B cell (primary cell): ENCODE measurements around the gene UBE2Q1. TPM values are rescaled to one million over a fixed set of nuclear protein-coding genes. Genes with fewer than 3 reads are reported as not detected.

Experiments
- ATAC-seq: fragments of 200-7000 bp; cut with Tn5 transposase; one replicate; pipeline ENCODE4 v1.10.0; 2021; ENCODE audit warnings: low read depth, mild to moderate bottlenecking, moderate number of reproducible peaks, moderate library complexity
- CTCF ChIA-PET: fragments of 350-600 bp; sonication (Branson Sonifier 250); formaldehyde crosslinking; loops from one replicate; lab custom pipeline; 2021; ENCODE audit warnings: antibody characterized with exemption, inconsistent platforms; lab: Charles Lee
- POLR2A ChIA-PET: fragments of 350-600 bp; sonication (Branson Sonifier 250); formaldehyde crosslinking; loops from one replicate; lab custom pipeline; 2021; ENCODE audit warnings: antibody characterized with exemption; lab: Charles Lee
- DNase-seq: peaks from one replicate; pipeline ENCODE4 v3.0.0; 2013
- H2AFZ ChIP-seq: 2 replicates; pipeline ENCODE4 v1.6.1; 2012; ENCODE audit warnings: mild to moderate bottlenecking, low read depth, low read length; ENCODE audit not compliant: insufficient read depth, poor library complexity, severe bottlenecking
- H3K27ac ChIP-seq, 2 donors: 1 replicate in 1 of 2; 2 replicates in 1 of 2; pipeline ENCODE4 v1.5.1; 2012 to 2013; ENCODE audit warnings: low read length in 2 of 2, mild to moderate bottlenecking in 2 of 2, moderate library complexity in 1 of 2
- H3K27me3 ChIP-seq, 4 experiments: fragments of 200-600 bp in 1 of 4; sonication (generic) in 1 of 4; replicated peaks in 1 of 4; 1 replicate in 2 of 4; 2 replicates in 2 of 4; pipeline versions ENCODE4 v1.6.1 to v1.7.0; 2013 to 2016; ENCODE audit warnings: low read length in 3 of 4, mild to moderate bottlenecking in 2 of 4, mixed read lengths in 1 of 4, moderate library complexity in 1 of 4; ENCODE audit not compliant: insufficient read depth in 4 of 4, control insufficient read depth in 3 of 4; ENCODE audit errors: control extremely low read depth in 1 of 4
- H3K36me3 ChIP-seq, 2 experiments: replicated peaks in 1 of 2; 1 replicate in 1 of 2; 2 replicates in 1 of 2; pipeline versions ENCODE4 v1.6.1 to v1.7.1; 2013; ENCODE audit warnings: low read length in 1 of 2; ENCODE audit not compliant: insufficient read depth in 2 of 2, control insufficient read depth in 1 of 2; ENCODE audit errors: control extremely low read depth in 1 of 2, extremely low read depth in 1 of 2
- H3K4me1 ChIP-seq, 2 donors: fragments of 200-600 bp in 1 of 2; sonication (generic) in 1 of 2; 1 replicate in 1 of 2; 2 replicates in 1 of 2; pipeline versions ENCODE4 v1.5.1 to v1.6.1; 2013 to 2017; ENCODE audit warnings: low read length in 2 of 2; ENCODE audit not compliant: control insufficient read depth in 2 of 2, insufficient read depth in 2 of 2
- H3K4me2 ChIP-seq: replicated peaks from 2 replicates; pipeline ENCODE3; 2012; ENCODE audit warnings: mild to moderate bottlenecking, low read depth, low read length; ENCODE audit not compliant: poor library complexity, severe bottlenecking
- H3K4me3 ChIP-seq, 5 experiments: fragments of 200-600 bp in 1 of 5; sonication (generic) in 1 of 5; 1 replicate in 3 of 5; 2 replicates in 2 of 5; pipeline versions ENCODE4 v1.5.1 to v1.7.0; 2011 to 2016; ENCODE audit warnings: low read length in 4 of 5, mild to moderate bottlenecking in 4 of 5, low read depth in 2 of 5, control low read depth in 1 of 5, moderate library complexity in 1 of 5; ENCODE audit not compliant: insufficient read depth in 1 of 5; ENCODE audit errors: control extremely low read depth in 1 of 5, extremely low read depth in 1 of 5
- H3K79me2 ChIP-seq: fragments of 200-600 bp; sonication (generic); one replicate; pipeline ENCODE4 v1.6.0; 2016; ENCODE audit warnings: low read length; ENCODE audit not compliant: control insufficient read depth, insufficient read depth
- H3K9ac ChIP-seq: fragments of 200-600 bp; sonication (generic); 2 replicates; pipeline ENCODE4 v1.6.1; 2017; ENCODE audit warnings: mild to moderate bottlenecking, low read length, moderate library complexity
- H3K9me3 ChIP-seq, 3 donors: one replicate each; pipeline versions ENCODE4 v1.6.1 to v1.7.1; 2013; ENCODE audit warnings: low read length in 2 of 3; ENCODE audit not compliant: control insufficient read depth in 2 of 3, insufficient read depth in 1 of 3; ENCODE audit errors: control extremely low read depth in 1 of 3
- H4K20me1 ChIP-seq: 2 replicates; pipeline ENCODE4 v1.6.0; 2012; ENCODE audit warnings: mild to moderate bottlenecking, low read length; ENCODE audit not compliant: insufficient read depth, control insufficient read depth, poor library complexity, severe bottlenecking
- H3K27ac Mint-ChIP-seq: one replicate; pipeline ENCODE4 v1.8.0; 2021; ENCODE audit warnings: mixed read lengths
- H3K27me3 Mint-ChIP-seq: one replicate; pipeline ENCODE4 v1.8.0; 2021; ENCODE audit warnings: mixed read lengths
- H3K4me1 Mint-ChIP-seq: one replicate; pipeline ENCODE4 v1.8.0; 2021; ENCODE audit warnings: mixed read lengths
- H3K4me3 Mint-ChIP-seq: one replicate; pipeline ENCODE4 v1.8.0; 2021; ENCODE audit warnings: mixed read lengths
- H3K9me3 Mint-ChIP-seq: one replicate; pipeline ENCODE4 v1.8.0; 2022; ENCODE audit warnings: mixed read lengths; ENCODE audit not compliant: insufficient read depth
- CTCF ChIP-seq: fragments of 200-600 bp; IDR thresholded peaks from one replicate; pipeline ENCODE4 v1.8.0; 2022; ENCODE audit warnings: antibody characterized with exemption, mild to moderate bottlenecking
- EZH2 ChIP-seq: IDR thresholded peaks from 2 replicates; pipeline ENCODE4 v1.6.1; 2012; ENCODE audit warnings: borderline replicate concordance, low read depth, mild to moderate bottlenecking, moderate library complexity, low read length; ENCODE audit not compliant: insufficient read depth, poor library complexity, severe bottlenecking
- WGBS: methylation state at CpG from one replicate; pipeline ENCODE4 v1.1.5; 2013; ENCODE audit warnings: missing lambda C conversion rate; ENCODE audit not compliant: insufficient coverage; 5-methylcytosine and 5-hydroxymethylcytosine counted together
- intact Hi-C: fragments of 100-400 bp; cut with micrococcal nuclease; formaldehyde crosslinking; loops from one replicate; pipeline ENCODE4 v1.10.0; 2022
- polyA plus RNA-seq: library from polyadenylated mRNA; depleted of rRNA; stranded (reverse); fragments of >200 nt; gene quantifications from 2 replicates; pipeline ENCODE4 v1.2.3, GENCODE V29; 2012
- total RNA-seq, 2 donors: library from RNA; stranded (reverse); fragments of 120-200 nt in 1 of 2; gene quantifications; 1 replicate in 1 of 2; 2 replicates in 1 of 2; pipeline versions ENCODE4 v1.2.3 to v1.2.4, GENCODE V29; 2013 to 2022

UBE2Q1 gene
- total and polyA plus RNA-seq, 2 donors (not counting 1 experiment from before 2014, with no cell fraction given): 14.3 to 108 TPM

DNA sequence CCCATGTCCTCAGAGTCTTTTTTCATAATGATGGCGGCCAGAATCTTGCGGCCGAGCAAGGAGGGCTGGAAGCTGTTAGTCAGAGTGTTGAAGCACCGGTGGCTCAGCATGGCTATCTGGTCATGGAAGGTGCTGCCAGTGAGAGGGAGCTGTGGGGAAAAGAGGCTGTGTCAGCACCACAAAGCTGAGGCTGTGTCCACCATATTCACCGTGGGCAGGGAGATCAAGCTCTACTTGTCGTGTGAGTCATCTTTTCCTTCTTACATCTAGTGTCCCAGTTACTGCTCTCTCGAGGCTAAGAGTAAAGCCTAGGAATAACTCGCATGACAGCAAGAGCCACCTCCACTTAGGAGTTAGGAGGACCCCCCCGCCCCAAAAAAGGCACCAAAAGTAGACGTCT, 31.3 kb upstream of the UBE2Q1 start:
- no peak overlapping the region for H3K4me3 ChIP-seq
- Mint-ChIP-seq H3K27me3 (no peaks in the 10 kb centered on the region), H3K27ac (no peak overlapping the region), H3K4me1 (peaks cover 9% of the 10 kb centered on the region), H3K4me3 (no peak overlapping the region), H3K9me3 (no peaks in the 10 kb centered on the region)
- H3K27me3 ChIP-seq: no peaks in the 10 kb centered on the region
- H2AFZ ChIP-seq: no peak overlapping the region
- H4K20me1 ChIP-seq: peaks cover 48% of the 10 kb centered on the region
- H3K27ac ChIP-seq: no peak overlapping the region
- intact Hi-C loops: no loop called here
- H3K9me3 ChIP-seq: no peaks in the 10 kb centered on the region
- H3K4me2 ChIP-seq: no peak overlapping the region
- POLR2A ChIA-PET: interaction anchor here (0.7 kb wide), 1 partner anchor 255 kb away, joined by 4 read pairs; no protein-coding TSS in a partner anchor
- CTCF ChIA-PET: interaction anchor here (1.4 to 1.7 kb wide), 2 partner anchors 30 to 31 kb away, joined by 4 read pairs; no protein-coding TSS in a partner anchor
- TF ChIP-seq CTCF (no peak), EZH2 (no peak)
- H3K79me2 ChIP-seq: no peaks in the 10 kb centered on the region
- 100% methylated on average over 5 of the region's 10 CpGs for whole genome bisulfite sequencing
- H3K36me3 ChIP-seq: peaks cover 6 to 96% of the 10 kb centered on the region in 2 experiments
- ATAC-seq: no peak
- H3K9ac ChIP-seq: no peak overlapping the region
- peaks cover 0 to 7% of the 10 kb centered on the region in 2 donors for H3K4me1 ChIP-seq
- DNase-seq: no peak

DNA sequence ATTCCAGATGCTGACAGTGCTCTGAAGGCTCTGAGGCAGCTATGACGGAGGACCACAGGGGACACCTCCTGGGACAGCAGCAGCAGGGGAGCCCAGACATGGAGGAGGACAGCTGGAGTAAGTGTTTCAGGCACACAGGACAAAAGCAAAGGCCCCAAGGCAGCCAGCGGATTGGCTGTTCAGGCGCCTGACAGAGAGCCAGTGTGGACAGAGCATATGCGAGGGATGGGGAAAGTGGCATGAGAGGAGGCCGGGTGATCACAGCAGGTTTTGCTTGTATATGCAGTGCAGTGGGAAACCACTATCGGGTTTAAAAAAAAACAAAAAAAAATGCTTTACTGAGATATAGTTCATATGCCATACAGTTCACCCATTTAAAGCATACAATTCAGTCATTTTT, 28.2 kb upstream of the UBE2Q1 start:
- DNase-seq: no peak
- CTCF ChIA-PET: interaction anchor here (0.6 kb wide), 1 partner anchor 510 kb away, joined by 3 read pairs; no protein-coding TSS in a partner anchor
- Mint-ChIP-seq H3K4me3 (no peak overlapping the region), H3K27me3 (no peaks in the 10 kb centered on the region), H3K27ac (no peak overlapping the region), H3K9me3 (no peaks in the 10 kb centered on the region), H3K4me1 (peaks cover 16% of the 10 kb centered on the region)
- 96% methylated on average over 3 of the region's 6 CpGs for WGBS
- no peaks in the 10 kb centered on the region for H3K9me3 ChIP-seq
- H3K79me2 ChIP-seq: no peaks in the 10 kb centered on the region
- no peak overlapping the region for H3K9ac ChIP-seq
- H3K4me2 ChIP-seq: no peak overlapping the region
- no peaks in the 10 kb centered on the region for H3K27me3 ChIP-seq
- no peak overlapping the region for H3K4me3 ChIP-seq
- H3K4me1 ChIP-seq: peaks cover 4 to 18% of the 10 kb centered on the region in 2 donors
- intact Hi-C loops: no loop called here
- no peak for ATAC-seq
- H4K20me1 ChIP-seq: peaks cover 45% of the 10 kb centered on the region
- TF ChIP-seq CTCF: no peak
- no peak for TF ChIP-seq EZH2
- no peak overlapping the region for H2AFZ ChIP-seq
- H3K27ac ChIP-seq: no peak overlapping the region
- POLR2A ChIA-PET: no interaction called here
- H3K36me3 ChIP-seq: peaks cover 10 to 99% of the 10 kb centered on the region in 2 experiments
